ENCODE data around the gene ZBTB7B.
"Not testable (repeated sequence)": the region's sequence is repeated elsewhere in the genome, so short reads cannot be mapped to it uniquely, and the experiment has no call there.

The ZBTB7B gene

DNA sequence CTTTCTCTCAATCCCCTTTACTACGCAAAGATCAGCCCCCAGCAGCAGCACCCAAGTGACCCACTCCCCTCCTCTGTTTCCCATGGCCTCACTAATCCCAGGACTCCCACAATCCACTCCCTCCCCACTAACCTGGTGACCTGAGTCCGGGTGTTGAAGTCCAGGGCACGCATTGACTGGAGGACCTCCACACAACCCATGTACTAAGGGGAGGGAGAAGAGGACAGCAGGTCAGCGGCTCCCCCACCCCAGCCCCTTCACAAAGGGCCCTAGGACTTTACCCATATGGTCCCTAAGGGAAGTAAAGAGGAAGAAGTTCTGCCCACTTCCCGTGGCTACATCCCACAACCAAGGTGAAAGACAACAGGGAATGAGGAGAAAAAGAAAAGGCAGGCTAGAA is 33.4 kb upstream of the ZBTB7B start:
- DNase-seq (ENCODE audit: low spot score) = no peak

- no peak for DNase-seq (ENCODE audit: low spot score)
Observed at GRCh38 chr1:154969860-154970452, 32.6 kb upstream of the ZBTB7B start.

DNA sequence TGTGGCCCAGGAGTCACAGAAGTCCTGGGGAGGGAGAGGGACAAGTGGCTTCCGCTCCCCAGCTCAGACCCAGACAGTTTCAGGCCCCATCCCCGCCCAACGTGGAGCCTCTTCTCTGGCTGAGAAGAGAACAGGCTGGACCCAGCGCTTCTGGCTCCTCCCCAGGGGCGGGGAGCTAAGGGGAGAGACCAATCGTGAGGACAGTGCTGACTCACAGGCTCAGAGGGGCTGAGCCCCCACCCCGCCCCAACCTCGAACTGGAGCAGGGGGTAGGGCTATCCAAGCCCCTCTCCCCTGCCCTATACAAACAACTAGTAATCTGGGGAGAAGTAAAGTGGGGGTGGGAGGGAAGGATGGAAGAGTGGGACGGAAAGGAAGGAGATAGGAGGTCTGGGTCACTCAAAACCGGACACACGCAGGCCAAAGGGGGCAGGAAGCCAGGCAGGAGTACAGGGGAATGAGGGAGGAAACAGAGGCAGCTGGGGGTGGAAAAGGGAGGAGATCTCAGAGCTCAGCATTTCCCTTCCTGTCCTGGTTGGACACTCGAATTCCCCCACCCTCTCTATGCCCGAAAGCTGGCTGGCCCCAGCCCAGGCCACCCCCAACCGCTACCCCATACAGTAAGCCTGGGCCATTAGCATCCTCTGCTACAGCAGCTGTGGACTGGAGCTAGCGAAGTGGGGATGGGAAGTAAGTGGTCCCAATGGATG is 31.8 kb upstream of the ZBTB7B start, which contains the start of gene SHC1:
Gene SHC1, minus strand, starts transcription at position 117 of the 710 bp plus-strand sequence. CDS start 221 bp downstream, outside the sequence.
- DNase-seq (ENCODE audit: low spot score) = peak; percentile 76

- no peak for DNase-seq (ENCODE audit: low spot score)
Observed at GRCh38 chr1:154971341-154971998, 31.1 kb upstream of the ZBTB7B start.

GRCh38 chr1:154972213-154972516 is 30.4 kb upstream of the ZBTB7B start:
- DNase-seq (ENCODE audit: low spot score) = no peak

DNA sequence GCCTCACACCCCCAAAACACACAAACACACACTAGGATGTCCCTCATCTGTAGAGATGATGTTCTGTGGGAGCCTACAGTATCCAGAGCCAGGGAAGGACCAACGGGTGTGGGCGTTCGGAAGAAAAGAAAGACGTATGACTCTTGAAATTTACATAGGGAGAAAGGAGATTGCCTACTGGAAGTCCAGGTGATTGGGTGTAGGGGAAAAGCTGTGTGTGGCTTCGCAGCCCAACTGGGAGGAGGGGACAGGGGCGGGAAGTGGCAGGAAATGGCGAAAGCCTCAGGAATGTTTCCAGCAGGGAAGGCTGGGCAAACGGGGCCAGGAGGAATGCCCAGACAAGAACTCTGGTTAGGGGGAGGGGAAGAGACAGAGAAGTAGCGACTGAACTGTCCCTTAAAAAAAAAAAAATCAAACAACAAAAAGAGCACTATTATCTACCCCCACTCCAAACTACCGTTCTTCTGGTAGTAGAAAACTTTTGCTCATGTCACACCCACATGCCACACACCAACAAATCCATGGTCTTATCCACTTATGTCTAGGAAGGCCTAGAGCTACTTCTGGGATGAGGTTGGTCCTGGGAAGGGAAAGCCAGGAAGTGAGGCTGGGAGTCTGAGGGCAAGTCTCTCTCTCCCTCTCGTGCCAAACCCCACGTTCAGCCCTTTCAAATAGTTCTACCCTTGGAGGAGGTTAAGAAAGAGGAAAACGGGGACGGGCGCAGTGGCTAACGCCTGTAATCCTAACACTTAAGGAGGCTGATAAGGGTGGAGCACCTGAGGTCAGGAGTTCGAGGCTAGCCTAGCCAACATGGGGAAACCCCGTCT is 29.9 kb upstream of the ZBTB7B start:
- no peak for DNase-seq (ENCODE audit: low spot score)

GRCh38 chr1:154973344-154974101 is 29.1 kb upstream of the ZBTB7B start:
- peak; percentile 86 for DNase-seq (ENCODE audit: low spot score)

DNA sequence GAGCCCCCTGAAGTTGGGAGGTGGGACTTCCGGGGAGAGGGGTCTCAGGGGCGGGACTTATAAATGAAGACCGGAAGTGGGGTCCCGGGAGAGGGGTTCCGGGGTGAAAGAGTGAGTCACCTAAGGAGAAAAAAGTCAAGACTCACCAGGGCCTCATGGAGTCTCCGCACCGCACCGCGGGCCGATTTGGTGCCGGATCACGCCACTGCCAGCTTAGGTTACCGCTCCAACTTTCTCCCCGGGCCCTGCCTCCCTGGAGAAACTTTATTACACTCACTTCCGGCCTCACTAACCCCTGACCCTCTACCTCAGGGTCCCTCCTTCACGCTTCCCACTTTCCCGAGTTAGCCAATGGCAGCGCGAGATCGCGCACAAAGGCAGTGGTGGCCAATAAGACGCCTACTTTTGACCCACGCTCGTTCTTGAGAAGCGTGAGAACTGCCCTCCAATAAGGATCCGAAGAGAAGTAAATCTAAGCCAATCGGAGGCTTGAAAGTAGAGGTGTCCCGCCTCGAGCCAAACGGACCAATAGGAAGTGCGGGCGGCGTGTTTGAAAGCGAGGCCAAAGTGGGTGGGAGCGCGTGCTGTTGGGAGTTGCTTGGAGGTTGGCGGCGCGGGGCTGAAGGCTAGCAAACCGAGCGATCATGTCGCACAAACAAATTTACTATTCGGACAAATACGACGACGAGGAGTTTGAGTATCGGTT is 28.3 kb upstream of the ZBTB7B start, which contains the start of gene CKS1B:
Gene CKS1B, plus strand, starts transcription at position 580 of the 706 bp plus-strand sequence. Its CDS starts 65 bp downstream, at position 645.
- peak; percentile 100 for DNase-seq (ENCODE audit: low spot score)

GRCh38 chr1:154974808-154975408 is 27.7 kb upstream of the ZBTB7B start:
- peak; percentile 92 for DNase-seq (ENCODE audit: low spot score)

DNA sequence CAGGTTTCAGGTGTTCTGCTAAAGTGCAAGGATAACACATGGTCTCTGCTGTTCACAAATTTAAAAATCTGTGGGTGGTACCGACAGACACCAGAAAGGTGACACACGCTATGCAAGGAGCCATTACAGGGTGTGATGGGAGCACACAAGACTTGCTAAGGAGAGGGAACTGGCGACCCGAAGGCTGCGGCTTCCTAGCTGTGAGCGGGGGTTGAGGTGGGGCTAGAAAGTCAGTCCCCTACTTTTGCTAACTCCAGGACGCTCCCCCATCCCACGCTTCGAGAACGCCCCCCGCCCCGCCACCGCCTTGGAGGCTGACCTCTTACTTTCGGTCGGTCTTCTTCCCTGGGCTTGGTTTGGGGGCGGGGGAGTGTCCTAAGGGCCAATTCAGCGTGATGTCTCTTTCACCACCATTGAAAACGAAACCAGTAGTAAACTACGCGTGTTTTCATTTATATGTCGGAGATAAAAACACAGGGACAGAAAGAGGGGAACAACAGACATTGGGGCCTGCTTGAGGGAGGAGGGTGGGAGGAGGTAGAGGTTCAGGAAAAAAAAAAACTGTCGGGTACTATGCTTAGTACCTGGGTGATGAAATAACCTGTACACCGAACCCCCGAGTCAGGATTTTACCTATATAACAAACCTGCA is 27.1 kb upstream of the ZBTB7B start:
- DNase-seq (ENCODE audit: low spot score) = no peak

GRCh38 chr1:154977762-154978161 is 24.8 kb upstream of the ZBTB7B start:
- DNase-seq (ENCODE audit: low spot score) = not testable (repeated sequence)

GRCh38 chr1:154978360-154978759 is 24.2 kb upstream of the ZBTB7B start:
- no peak for DNase-seq (ENCODE audit: low spot score)

- no peak for DNase-seq (ENCODE audit: low spot score)
Observed at GRCh38 chr1:154982341-154982740, 20.3 kb upstream of the ZBTB7B start.

DNA sequence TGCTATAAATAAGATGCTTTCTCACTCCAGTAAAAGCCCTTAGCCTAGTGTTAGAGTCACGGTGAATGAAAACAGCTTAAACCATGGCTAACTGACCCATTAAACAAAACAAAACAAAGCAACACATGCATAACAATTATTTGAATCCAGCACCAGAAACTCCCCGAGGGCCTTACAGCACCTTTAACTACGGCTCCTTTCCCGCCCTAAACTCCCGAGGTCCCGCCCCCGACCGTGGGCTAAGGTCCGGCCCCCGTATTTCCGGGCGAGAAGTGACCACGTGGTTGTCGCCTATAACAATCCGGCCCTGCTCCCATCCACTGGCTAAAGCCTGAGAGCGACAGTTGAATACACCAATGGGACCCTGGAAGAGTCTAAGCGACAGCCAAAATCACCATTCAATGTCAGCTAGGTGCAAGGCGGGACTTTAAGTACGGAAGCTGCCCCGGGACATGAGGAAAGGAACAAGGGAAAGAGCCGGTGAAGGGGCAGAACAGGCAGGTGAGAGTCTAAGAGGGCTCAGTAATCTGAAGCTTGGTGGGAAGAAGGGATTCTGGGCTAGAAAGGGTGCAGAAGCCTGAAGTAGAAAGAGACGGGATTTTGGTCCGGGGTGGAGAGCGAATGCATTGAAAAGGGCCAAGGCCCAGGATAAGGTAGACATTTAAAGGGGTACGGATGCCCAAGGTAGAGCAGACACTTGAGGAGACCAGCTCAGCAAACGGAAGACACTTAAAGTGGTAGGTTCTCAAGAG is 19.5 kb upstream of the ZBTB7B start, which contains the start of gene FLAD1:
Gene FLAD1, plus strand, starts transcription at position 448 of the 752 bp plus-strand sequence. CDS start 351 bp downstream, outside the sequence.
- DNase-seq (ENCODE audit: low spot score) = peak; percentile 99

DNA sequence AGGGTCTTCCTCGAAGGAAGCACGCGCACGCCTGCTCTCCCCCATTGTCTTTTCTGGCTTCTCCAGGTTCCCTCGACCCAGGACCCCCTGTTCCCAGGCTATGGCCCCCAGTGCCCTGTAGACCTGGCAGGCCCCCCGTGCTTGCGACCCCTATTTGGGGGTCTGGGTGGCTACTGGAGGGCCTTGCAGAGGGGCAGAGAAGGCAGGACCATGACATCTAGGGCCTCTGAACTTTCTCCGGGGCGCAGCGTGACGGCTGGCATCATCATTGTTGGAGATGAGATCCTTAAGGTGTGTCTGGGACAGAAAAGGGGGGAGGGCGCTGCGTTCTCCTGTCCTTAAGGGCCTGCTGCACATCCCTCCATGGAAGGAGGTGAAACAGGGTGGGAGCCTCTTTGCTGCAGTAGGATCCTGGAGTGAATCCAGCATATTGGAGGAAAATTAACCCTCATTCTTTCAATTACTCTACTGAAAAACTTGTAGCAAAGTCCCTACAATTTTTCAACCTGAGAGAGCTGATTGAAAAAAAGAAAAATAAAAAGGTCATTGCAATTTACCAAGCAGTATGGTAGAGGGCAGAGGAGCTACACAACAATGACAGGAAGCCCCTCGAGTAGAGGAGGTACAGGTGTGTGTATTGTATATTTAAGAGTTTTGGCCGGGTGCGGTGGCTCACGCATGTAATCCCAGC is 18.7 kb upstream of the ZBTB7B start:
- no peak for DNase-seq (ENCODE audit: low spot score)

GRCh38 chr1:154986736-154987135 is 15.9 kb upstream of the ZBTB7B start:
- DNase-seq (ENCODE audit: low spot score) = not testable (repeated sequence)

- DNase-seq (ENCODE audit: low spot score) = no peak
Observed at GRCh38 chr1:154987326-154987725, 15.3 kb upstream of the ZBTB7B start.

All from putamen (tissue), 1 donor.